ENCODE results near the gene AP3D1. TPM values are rescaled to one million over a fixed set of nuclear protein-coding genes. Genes with fewer than 3 reads are reported as not detected.

Gene AP3D1
- total and polyA plus RNA-seq, 9 donors = 36.7 to 102 (median 70.2) TPM

DNA sequence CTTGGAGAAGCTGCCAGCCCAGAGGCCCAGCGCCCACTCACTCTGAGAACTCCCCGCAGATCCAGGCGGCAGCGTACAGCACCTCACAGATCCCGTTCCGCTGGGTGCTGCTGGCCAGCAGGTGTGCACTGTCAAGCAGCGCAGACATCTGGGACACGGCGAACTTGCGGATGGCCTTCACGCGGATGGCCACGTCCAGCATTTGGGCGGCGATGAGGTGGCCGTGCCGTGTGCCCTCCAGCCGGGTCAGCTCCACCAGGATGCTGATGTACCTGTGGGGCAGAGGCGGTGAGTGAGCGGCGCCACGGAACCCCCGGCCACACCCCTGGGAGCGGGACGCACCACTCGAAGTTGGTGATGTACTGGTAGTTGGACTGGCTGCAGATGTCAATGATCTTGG, 30.5 kb downstream of the AP3D1 start:
- WGBS, 3 donors = 91 to 97% (median 94%) methylated on average over 26 of the region's 26 CpGs

DNA sequence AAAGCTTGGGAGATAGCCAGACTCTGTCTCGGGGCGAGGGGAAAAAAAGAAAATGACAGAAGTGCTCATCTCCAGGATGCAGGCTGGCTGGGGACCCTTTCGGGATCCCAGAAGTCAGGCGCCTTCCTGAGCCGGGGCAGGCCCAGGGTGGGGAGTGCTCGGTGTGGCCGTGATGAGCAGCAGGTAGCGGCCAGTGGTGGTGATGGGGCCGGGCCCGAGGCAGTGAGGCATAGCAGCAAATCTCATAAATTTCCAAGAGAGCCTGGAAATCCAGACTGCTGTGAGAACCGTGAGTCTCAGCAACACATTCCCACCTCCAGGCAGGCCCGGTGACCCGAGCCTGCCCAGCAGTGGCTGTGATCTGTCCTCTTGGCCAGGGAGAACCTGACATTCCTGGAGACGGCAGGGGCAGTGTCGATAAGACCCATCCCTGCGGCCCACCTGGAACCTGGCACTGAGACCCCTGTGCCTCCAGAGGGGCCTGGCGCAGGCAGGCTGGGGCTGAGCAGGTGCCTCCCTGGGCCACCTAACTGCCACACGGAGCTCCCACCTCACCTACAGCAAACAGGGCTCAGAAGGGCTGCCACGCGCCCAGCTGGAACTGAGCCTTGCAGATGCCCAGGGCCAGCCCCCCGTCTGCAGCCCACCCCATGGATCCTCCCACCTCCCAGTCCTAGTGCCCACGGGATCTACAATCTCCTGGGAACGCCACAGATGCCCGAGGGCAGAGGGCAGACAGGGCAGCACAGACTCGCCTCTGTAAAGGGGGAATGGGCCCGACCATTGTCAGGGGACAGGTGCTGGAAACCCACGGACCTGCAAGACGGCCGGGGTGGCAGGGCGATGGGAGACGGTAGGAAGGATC, 31.2 kb downstream of the AP3D1 start:
- Histone ChIP-seq H3K4me3 (no peak overlapping the region), H3K27me3 (no peaks in the 10 kb centered on the region), H3K4me1 (ENCODE audit: insufficient read depth) (no peaks in the 10 kb centered on the region), H3K36me3 (no peaks in the 10 kb centered on the region), H3K27ac (no peak overlapping the region), H3K9me3 (no peaks in the 10 kb centered on the region)
- no peak for DNase-seq
- TF ChIP-seq, protein P1, sequence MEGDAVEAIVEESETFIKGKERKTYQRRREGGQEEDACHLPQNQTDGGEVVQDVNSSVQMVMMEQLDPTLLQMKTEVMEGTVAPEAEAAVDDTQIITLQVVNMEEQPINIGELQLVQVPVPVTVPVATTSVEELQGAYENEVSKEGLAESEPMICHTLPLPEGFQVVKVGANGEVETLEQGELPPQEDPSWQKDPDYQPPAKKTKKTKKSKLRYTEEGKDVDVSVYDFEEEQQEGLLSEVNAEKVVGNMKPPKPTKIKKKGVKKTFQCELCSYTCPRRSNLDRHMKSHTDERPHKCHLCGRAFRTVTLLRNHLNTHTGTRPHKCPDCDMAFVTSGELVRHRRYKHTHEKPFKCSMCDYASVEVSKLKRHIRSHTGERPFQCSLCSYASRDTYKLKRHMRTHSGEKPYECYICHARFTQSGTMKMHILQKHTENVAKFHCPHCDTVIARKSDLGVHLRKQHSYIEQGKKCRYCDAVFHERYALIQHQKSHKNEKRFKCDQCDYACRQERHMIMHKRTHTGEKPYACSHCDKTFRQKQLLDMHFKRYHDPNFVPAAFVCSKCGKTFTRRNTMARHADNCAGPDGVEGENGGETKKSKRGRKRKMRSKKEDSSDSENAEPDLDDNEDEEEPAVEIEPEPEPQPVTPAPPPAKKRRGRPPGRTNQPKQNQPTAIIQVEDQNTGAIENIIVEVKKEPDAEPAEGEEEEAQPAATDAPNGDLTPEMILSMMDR (IDR thresholded peaks at IDR 0.05) = no peak
- no peak for TF ChIP-seq POLR2A (IDR thresholded peaks at IDR 0.05)
- intact Hi-C loops (cut with DNase I) = no loop called here
- 84 to 91% (median 84%) methylated on average over 26 to 31 of the region's 31 CpGs for WGBS, 3 donors

More for the DNA sequence above, 30.5 kb downstream of the AP3D1 start:
- Histone ChIP-seq H3K9me3 (no peaks in the 10 kb centered on the region), H3K36me3 (no peaks in the 10 kb centered on the region), H3K4me1 (ENCODE audit: insufficient read depth) (no peaks in the 10 kb centered on the region), H3K4me3 (no peak overlapping the region), H3K27ac (no peak overlapping the region), H3K27me3 (no peaks in the 10 kb centered on the region)
- TF ChIP-seq POLR2A (IDR thresholded peaks at IDR 0.05) (no peak), EP300 (IDR thresholded peaks at IDR 0.05) (no peak)
- TF ChIP-seq, protein P1 (IDR thresholded peaks at IDR 0.05) = no peak
- no peak for DNase-seq
- intact Hi-C loops (cut with DNase I) = no loop called here

DNA sequence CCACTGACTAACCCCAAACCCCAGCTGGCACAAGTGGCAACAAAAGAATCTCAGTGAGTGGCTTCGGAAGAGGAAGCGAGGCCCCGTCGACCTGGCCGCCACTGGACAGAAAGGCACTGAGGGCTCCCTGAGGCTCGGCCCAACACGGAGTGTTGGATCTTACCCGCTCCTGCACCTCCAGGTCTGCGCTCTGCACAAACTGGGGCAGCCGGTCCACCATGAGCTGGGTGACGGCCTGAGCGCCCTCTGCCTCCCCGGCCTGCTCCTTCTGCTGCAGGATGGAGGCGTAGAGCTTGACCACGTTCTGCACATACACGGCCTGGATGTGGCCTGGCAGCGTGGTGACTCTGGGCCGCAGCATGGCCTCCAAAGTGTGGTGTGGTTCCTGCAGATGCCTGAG, 32.9 kb downstream of the AP3D1 start:
- H3K36me3 ChIP-seq = no peaks in the 10 kb centered on the region
- WGBS, 3 donors = 88 to 96% (median 88%) methylated on average over 18 of the region's 18 CpGs
- no peak overlapping the region for H3K27ac ChIP-seq
- TF ChIP-seq EP300 (IDR thresholded peaks at IDR 0.05) (no peak), POLR2A (IDR thresholded peaks at IDR 0.05) (no peak)
- TF ChIP-seq, protein P1 (IDR thresholded peaks at IDR 0.05) = no peak
- no peak overlapping the region for H3K4me3 ChIP-seq
- H3K27me3 ChIP-seq = no peaks in the 10 kb centered on the region
- no peak for DNase-seq
- intact Hi-C loops (cut with DNase I) = no loop called here
- no peaks in the 10 kb centered on the region for H3K9me3 ChIP-seq
- no peaks in the 10 kb centered on the region for H3K4me1 ChIP-seq (ENCODE audit: insufficient read depth)

DNA sequence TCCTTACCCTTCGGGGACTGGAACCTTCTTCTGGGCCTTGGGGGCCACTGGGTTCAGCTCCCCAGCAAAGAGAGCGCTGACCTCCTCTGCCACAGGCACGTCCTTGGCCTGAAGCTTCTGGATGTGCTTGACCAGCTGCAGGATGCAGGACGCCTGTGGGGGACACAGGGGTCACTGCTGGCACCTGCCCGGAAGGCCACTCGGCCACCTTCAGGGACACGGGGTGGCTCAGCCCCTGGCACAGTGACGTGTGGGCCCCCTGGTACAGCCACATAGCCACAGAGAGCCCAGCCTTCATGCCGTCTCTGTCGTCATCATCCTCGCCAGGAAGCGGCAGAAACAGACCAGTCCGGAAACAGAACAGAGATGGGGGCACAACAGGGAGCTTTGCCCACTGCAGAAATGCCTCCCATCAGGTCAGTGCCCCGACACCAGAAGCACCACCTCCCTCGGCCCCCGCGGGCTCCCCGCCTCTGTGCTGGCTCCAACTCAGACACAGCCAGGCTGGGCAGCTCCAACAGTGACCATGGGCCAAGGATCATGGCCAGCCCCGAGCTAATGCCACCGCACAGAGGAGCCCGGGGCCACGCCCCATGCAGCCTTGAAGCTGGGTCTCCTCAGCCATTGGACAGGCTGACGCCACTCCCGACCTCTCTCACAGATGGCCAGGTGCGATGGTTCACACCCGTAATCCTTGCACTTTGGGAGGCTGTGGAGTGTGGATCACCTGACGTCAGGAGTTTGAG, 34.0 kb downstream of the AP3D1 start:
- intact Hi-C loops (cut with DNase I) = no loop called here
- Histone ChIP-seq H3K27ac (no peak overlapping the region), H3K36me3 (no peaks in the 10 kb centered on the region), H3K27me3 (no peaks in the 10 kb centered on the region), H3K4me3 (no peak overlapping the region), H3K4me1 (ENCODE audit: insufficient read depth) (no peaks in the 10 kb centered on the region), H3K9me3 (no peaks in the 10 kb centered on the region)
- DNase-seq = no peak
- TF ChIP-seq, protein P1 (IDR thresholded peaks at IDR 0.05) = no peak
- TF ChIP-seq POLR2A (IDR thresholded peaks at IDR 0.05) (no peak), EP300 (IDR thresholded peaks at IDR 0.05) (no peak)
- WGBS, 3 donors = 86 to 93% (median 88%) methylated on average over 22 to 27 of the region's 27 CpGs

Data from ovary (tissue), 9 donors.